Adrenal gland (tissue), 12 donors: ENCODE data around the gene SPATA33. TPM values are rescaled to one million over a fixed set of nuclear protein-coding genes. Genes with fewer than 3 reads are reported as not detected.

Source experiments
- DNase-seq, 7 donors: peaks; one replicate each; pipeline ENCODE4 v3.0.0-alpha.2; 2019 to 2020
- H3K27ac ChIP-seq, 5 donors: fragments of 200-600 bp; sonication (generic) in 4 of 5; 1 replicate in 3 of 5; 2 replicates in 2 of 5; pipeline versions ENCODE4 v1.5.1 to v1.8.0; 2016 to 2020; ENCODE audit warnings: mild to moderate bottlenecking in 1 of 5
- H3K27me3 ChIP-seq: fragments of 200-600 bp; 2 replicates; pipeline ENCODE4 v1.8.0; 2021
- H3K36me3 ChIP-seq, 2 donors: fragments of 200-600 bp; replicated peaks in 1 of 2; 1 replicate in 1 of 2; 2 replicates in 1 of 2; pipeline versions ENCODE4 v1.5.1 to v1.8.0; 2018 to 2022
- H3K4me1 ChIP-seq, 2 donors: fragments of 200-600 bp; replicated peaks in 1 of 2; 1 replicate in 1 of 2; 2 replicates in 1 of 2; pipeline versions ENCODE4 v1.5.1 to v1.8.0; 2018 to 2021
- H3K4me3 ChIP-seq, 4 donors: fragments of 200-600 bp; sonication (generic) in 3 of 4; one replicate each; pipeline ENCODE4 v1.5.1; 2016 to 2018
- H3K9me3 ChIP-seq, 3 donors: fragments of 200-600 bp; sonication (generic) in 1 of 3; replicated peaks in 1 of 3; 1 replicate in 2 of 3; 2 replicates in 1 of 3; pipeline versions ENCODE4 v1.5.1 to v1.8.0; 2016 to 2021
- POLR2A ChIP-seq, 2 donors: fragments of 450-650 bp; IDR thresholded peaks; one replicate each; pipeline ENCODE4 v1.6.1; 2017; ENCODE audit warnings: antibody characterized with exemption in 2 of 2, mild to moderate bottlenecking in 2 of 2, moderate library complexity in 1 of 2
- WGBS, 4 donors: extraction: QIAGEN DNeasy Blood & Tissue Kit in 2 of 4; methylation state at CpG; one replicate each; pipeline versions ENCODE4 v1.1.5 to v1.1.7; 2013 to 2017; 5-methylcytosine and 5-hydroxymethylcytosine counted together
- intact Hi-C, 2 donors: fragments of 100-400 bp; cut with DNase I; formaldehyde crosslinking; loops; one replicate each; pipeline versions ENCODE4 v1.14.1 to v1.15.0; 2022 to 2023
- polyA plus RNA-seq, 3 donors: library from polyadenylated mRNA; stranded (reverse); fragments of 200-250 nt in 2 of 3; fragments of 350-450 nt in 1 of 3; fragmentation: Illumina TruSeq in 1 of 3; extraction: RNeasy Lipid Tissue Mini Kit (QIAGEN cat#74804) in 1 of 3; gene quantifications; one replicate each; pipeline ENCODE4 v1.2.3, GENCODE V29; 2013 to 2014
- total RNA-seq, 9 donors: library from RNA; depleted of rRNA in 4 of 9; stranded (reverse); fragments of >200 nt in 4 of 9; fragments of 120-200 nt in 1 of 9; fragmentation: NEBNext Ultra II Directional in 1 of 9; extraction: Animal tissue kit (Norgen Biotek cat#: 25700) in 1 of 9; gene quantifications; one replicate each; pipeline versions ENCODE4 v1.1.0 to v1.2.4, GENCODE V29; 2013 to 2023
- TF ChIP-seq, protein P1 (sequence below), 6 experiments: fragments of 450-650 bp in 4 of 6; fragments of 200-600 bp in 2 of 6; sonication (generic) in 1 of 6; IDR thresholded peaks; 1 replicate in 5 of 6; 2 replicates in 1 of 6; pipeline versions ENCODE4 v1.5.1 to v1.8.0; 2016 to 2021; ENCODE audit warnings: antibody characterized with exemption in 6 of 6, mild to moderate bottlenecking in 2 of 6, moderate library complexity in 1 of 6
- donor health status: healthy with polysubstance abuse.
- donor health status: Bipolar disorder and iron deficiency.
- donor health status: DM: yes; HTN: yes; CAD: no.
- donor health status: DM: no; HTN: no; CAD: no.
- donor health status: DM: no; HTN: no; CAD: no.
- donor health status: DM: yes; HTN: yes; CAD: no.

Gene SPATA33
- total and polyA plus RNA-seq, 12 donors, result 1.9 to 13.5 (median 4.8) TPM

DNA sequence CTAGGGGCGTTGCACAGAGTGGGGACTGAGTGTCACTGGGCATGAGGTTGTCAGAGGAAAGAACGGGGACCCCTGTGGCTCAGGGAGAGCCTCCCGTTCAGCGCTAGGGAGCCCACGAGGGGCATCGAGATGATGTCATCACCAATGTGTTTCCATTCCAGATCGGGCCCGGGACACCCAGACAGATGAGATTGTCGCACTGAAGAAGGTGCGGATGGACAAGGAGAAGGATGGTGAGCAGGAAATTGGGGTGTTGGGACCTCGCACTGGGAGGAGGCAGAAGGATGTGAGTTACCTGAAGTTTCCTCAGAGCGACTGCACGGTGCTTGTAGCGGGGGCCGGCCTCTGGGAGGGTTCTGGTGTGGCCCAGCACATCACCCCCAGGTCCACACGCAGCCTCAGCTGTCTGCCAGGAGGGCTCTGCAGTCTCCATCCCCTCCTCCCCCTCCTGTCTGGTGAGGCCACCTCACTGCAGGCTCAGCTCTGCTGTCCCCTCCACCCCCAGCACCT, 32.8 kb downstream of the SPATA33 start:
- no peak for DNase-seq
- TF ChIP-seq, protein P1, sequence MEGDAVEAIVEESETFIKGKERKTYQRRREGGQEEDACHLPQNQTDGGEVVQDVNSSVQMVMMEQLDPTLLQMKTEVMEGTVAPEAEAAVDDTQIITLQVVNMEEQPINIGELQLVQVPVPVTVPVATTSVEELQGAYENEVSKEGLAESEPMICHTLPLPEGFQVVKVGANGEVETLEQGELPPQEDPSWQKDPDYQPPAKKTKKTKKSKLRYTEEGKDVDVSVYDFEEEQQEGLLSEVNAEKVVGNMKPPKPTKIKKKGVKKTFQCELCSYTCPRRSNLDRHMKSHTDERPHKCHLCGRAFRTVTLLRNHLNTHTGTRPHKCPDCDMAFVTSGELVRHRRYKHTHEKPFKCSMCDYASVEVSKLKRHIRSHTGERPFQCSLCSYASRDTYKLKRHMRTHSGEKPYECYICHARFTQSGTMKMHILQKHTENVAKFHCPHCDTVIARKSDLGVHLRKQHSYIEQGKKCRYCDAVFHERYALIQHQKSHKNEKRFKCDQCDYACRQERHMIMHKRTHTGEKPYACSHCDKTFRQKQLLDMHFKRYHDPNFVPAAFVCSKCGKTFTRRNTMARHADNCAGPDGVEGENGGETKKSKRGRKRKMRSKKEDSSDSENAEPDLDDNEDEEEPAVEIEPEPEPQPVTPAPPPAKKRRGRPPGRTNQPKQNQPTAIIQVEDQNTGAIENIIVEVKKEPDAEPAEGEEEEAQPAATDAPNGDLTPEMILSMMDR (IDR thresholded peaks at IDR 0.05), result no peak
- TF ChIP-seq POLR2A (IDR thresholded peaks at IDR 0.05), result no peak
- WGBS, 4 donors, result 88 to 95% (median 93%) methylated on average over 14 to 16 of the region's 16 CpGs
- H3K4me1 ChIP-seq, result peaks cover 8 to 10% of the 10 kb centered on the region in 2 donors
- H3K9me3 ChIP-seq, result no peaks in the 10 kb centered on the region
- H3K36me3 ChIP-seq, result peaks cover 0 to 54% of the 10 kb centered on the region in 2 donors
- no peak overlapping the region for H3K27ac ChIP-seq
- H3K27me3 ChIP-seq, result no peaks in the 10 kb centered on the region
- H3K4me3 ChIP-seq, result no peak overlapping the region
- intact Hi-C loops, result no loop called here

DNA sequence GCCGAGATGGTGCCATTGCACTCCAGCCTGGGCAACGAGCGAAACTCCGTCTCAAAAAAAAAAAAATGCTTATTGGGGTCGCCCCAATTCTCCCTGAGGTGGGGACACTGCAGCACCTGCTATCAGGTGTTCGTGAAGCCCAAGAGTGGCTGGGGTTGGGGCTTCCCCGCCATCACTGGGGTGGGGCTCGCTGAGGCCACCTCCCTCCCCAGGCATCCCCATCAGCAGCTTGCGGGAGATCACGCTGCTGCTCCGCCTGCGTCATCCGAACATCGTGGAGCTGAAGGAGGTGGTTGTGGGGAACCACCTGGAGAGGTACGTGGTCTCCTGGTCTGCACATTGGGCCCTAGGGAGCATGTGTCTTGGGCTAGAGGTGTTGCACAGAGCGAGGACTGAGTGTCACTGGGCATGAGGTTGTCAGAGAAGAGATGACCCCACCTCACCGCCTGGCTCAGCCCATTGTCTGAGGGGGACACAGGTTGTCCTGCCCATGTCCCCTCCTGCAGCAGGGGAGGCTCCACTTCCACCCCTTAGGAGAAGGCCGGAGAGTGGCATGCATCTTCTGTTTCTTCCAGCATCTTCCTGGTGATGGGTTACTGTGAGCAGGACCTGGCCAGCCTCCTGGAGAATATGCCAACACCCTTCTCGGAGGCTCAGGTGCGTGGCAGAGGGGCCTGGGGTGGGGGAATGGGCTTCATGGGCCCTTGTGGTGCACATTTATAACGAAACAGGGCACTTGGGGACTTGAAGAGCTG, 33.8 kb downstream of the SPATA33 start:
- H3K36me3 ChIP-seq, result peaks cover 0 to 62% of the 10 kb centered on the region in 2 donors
- no peak overlapping the region for H3K27ac ChIP-seq
- 91 to 96% (median 95%) methylated on average over 12 to 21 of the region's 21 CpGs for WGBS, 4 donors
- H3K4me3 ChIP-seq, result no peak overlapping the region
- TF ChIP-seq POLR2A (IDR thresholded peaks at IDR 0.05), result no peak
- TF ChIP-seq, protein P1 (IDR thresholded peaks at IDR 0.05), result no peak
- intact Hi-C loops, result no loop called here
- no peaks in the 10 kb centered on the region for H3K27me3 ChIP-seq
- DNase-seq, result no peak
- peaks cover 8 to 10% of the 10 kb centered on the region in 2 donors for H3K4me1 ChIP-seq
- H3K9me3 ChIP-seq, result no peaks in the 10 kb centered on the region

DNA sequence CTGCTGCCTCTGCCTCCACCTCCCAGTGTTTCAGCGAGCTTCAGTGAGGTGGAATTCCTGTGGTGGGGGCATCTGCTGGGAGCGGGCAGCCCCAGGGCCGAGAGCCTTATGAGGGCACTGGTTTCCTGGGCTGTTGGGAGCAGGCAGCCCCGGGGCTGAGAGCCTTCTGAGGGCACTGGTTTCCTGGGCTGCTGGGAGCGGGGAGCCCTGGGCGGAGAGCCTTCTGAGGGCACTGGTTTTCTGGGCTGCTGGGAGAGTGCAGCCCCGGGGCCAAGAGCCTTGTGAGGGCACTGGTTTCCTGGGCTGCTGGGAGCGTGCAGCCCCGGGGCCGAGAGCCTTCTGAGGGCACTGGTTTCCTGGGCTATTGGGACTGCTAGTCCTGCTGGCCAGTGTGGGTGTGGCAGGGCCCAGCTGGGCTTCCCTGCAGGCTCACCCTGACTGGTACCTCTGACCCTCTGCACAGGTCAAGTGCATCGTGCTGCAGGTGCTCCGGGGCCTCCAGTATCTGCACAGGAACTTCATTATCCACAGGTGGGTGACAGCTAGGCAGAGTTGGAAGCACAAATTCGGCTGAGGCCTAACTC, 34.4 kb downstream of the SPATA33 start:
- Histone ChIP-seq H3K36me3 (peaks cover 0 to 68% of the 10 kb centered on the region in 2 donors), H3K9me3 (no peaks in the 10 kb centered on the region), H3K27ac (no peak overlapping the region), H3K4me1 (peaks cover 7 to 9% of the 10 kb centered on the region in 2 donors), H3K27me3 (no peaks in the 10 kb centered on the region), H3K4me3 (no peak overlapping the region)
- 91 to 97% (median 96%) methylated on average over 6 to 13 of the region's 13 CpGs for WGBS, 4 donors
- TF ChIP-seq, protein P1 (IDR thresholded peaks at IDR 0.05), result no peak
- TF ChIP-seq POLR2A (IDR thresholded peaks at IDR 0.05), result no peak
- no peak for DNase-seq
- intact Hi-C loops, result no loop called here

DNA sequence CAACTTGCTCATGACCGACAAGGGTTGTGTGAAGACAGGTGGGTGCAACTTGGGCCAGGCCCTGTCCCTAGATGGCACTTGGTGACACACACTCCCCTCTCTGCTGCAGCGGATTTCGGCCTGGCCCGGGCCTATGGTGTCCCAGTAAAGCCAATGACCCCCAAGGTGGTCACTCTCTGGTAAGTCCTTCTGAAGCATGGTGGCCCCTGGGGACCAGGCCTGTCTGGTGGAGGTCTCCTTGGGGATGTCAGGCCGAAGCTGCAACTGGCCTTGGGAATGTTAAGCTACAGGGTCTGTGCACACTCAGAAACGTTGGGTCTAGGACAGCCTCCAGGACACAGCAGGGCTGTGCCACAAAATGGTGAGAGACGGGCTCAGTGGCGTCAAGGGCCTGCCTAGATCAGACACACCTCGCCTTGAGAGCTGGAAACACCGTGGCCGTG, 35.7 kb downstream of the SPATA33 start:
- TF ChIP-seq, protein P1 (IDR thresholded peaks at IDR 0.05), result no peak
- TF ChIP-seq POLR2A (IDR thresholded peaks at IDR 0.05), result no peak
- DNase-seq, result no peak
- 90 to 100% (median 91%) methylated on average over 1 to 11 of the region's 11 CpGs for WGBS, 4 donors
- Histone ChIP-seq H3K4me3 (no peak overlapping the region), H3K4me1 (no peaks in the 10 kb centered on the region), H3K27ac (no peak overlapping the region), H3K27me3 (no peaks in the 10 kb centered on the region), H3K9me3 (no peaks in the 10 kb centered on the region), H3K36me3 (peaks cover 0 to 71% of the 10 kb centered on the region in 2 donors)
- intact Hi-C loops, result no loop called here
